Measurements from ENCODE around the gene SMURF1.

The SMURF1 gene

DNA sequence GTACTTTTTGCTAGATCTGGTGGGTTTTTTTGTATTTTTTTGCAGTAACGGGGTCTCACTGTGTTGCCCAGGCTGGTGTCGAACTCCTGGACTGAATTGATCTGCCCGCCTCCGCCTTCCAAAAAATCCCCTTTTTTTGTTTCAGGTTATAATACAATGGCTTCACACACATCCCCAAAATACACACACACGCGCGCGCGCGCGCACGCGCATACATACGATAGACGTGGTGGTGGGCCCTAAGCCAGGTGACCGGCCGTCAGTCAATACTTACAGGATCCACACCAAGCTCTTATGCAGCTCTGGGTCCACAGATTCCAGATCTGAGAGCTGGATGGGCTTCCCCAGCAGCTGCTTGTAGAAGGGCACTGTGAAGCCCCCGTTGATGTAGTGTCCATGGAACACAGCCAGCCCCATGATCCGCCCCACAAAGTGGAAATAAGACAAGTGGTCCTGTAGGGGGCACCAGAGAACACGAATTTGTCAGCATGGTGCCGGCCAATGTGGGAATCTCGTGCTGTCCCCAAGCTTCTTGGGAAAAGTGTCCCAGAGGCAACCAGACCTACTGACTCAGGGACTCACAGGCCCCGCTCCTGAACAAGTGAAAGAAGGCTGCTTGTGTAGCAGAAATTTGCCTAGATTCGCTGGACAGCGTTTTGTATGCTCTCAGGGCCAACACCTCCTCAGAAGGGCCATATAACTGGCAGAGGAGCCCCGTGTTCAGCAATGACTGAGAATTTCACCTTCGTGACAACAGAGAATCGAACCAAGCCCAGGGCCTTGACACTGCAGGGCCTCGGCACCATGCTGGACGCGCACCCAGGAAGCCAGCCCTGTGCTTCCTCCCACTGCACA, 103.6 kb downstream of the SMURF1 start:
- Histone ChIP-seq H3K9me3 (ENCODE audit: low read length) (no peaks in the 10 kb centered on the region), H3K4me1 (ENCODE audit: insufficient read depth, low read length) (peaks cover 7% of the 10 kb centered on the region), H3K27ac (ENCODE audit: low read depth, low read length) (no peak overlapping the region), H3K4me3 (ENCODE audit: low read depth in 1 of 2, low read length in 2 of 2) (no peak overlapping the region), H3K36me3 (ENCODE audit: insufficient read depth, low read length) (peaks cover 63% of the 10 kb centered on the region), H3K27me3 (ENCODE audit: control insufficient read depth in 1 of 2, insufficient read depth in 2 of 2, low read length in 2 of 2) (no peaks in the 10 kb centered on the region), H3K9ac (ENCODE audit: low read length) (no peak overlapping the region)

GRCh38 chr7:99039384-99039891, 104.5 kb downstream of the SMURF1 start:
- Histone ChIP-seq H3K27ac (ENCODE audit: low read depth, low read length) (no peak overlapping the region), H3K9ac (ENCODE audit: low read length) (no peak overlapping the region), H3K27me3 (ENCODE audit: control insufficient read depth in 1 of 2, insufficient read depth in 2 of 2, low read length in 2 of 2) (no peaks in the 10 kb centered on the region), H3K4me1 (ENCODE audit: insufficient read depth, low read length) (peaks cover 7% of the 10 kb centered on the region), H3K9me3 (ENCODE audit: low read length) (no peaks in the 10 kb centered on the region), H3K36me3 (ENCODE audit: insufficient read depth, low read length) (peaks cover 68% of the 10 kb centered on the region), H3K4me3 (ENCODE audit: low read depth in 1 of 2, low read length in 2 of 2) (no peak overlapping the region)

DNA sequence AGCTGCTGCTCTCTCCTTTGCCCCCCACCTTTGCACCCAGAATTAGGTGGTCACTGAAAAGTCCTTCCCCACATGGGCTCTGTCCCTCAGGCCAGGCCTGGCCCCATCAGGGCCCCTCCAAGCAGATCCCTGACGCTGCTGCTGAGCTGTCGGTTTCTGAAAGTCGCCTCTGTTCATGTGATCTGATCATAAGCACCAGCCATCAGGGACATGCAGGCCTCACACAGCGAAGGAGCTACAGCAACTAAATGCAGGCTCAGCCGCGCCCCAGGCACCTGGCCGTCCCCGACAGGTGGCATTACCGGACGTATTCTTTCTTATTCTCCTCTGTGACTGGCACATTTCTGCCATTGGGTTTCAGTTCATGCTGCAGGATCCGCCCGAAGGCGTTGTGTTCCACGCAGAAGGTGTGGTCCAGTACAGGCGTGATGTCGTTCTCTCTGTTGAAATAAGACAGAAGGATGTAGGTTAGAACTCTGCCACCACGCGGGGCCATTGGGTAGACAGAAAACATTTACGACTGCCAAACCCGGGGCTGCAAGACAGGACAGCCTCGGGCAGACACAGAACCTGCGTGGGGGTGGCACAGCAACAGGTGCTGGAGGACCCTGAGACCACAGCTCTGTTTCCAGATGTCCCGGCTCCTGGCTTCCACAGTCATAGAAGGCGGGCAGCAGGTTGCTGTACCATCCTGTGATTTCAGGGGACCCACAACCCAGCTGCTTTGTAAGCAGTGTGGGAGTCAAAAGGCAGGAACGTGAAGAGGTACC, 105.6 kb downstream of the SMURF1 start:
- H3K36me3 ChIP-seq (ENCODE audit: insufficient read depth, low read length), result peaks cover 73% of the 10 kb centered on the region
- H3K4me1 ChIP-seq (ENCODE audit: insufficient read depth, low read length), result peaks cover 7% of the 10 kb centered on the region
- H3K4me3 ChIP-seq (ENCODE audit: low read depth in 1 of 2, low read length in 2 of 2), result no peak overlapping the region
- H3K9me3 ChIP-seq (ENCODE audit: low read length), result no peaks in the 10 kb centered on the region
- H3K27ac ChIP-seq (ENCODE audit: low read depth, low read length), result no peak overlapping the region
- no peak overlapping the region for H3K9ac ChIP-seq (ENCODE audit: low read length)
- no peaks in the 10 kb centered on the region for H3K27me3 ChIP-seq (ENCODE audit: control insufficient read depth in 1 of 2, insufficient read depth in 2 of 2, low read length in 2 of 2)

DNA sequence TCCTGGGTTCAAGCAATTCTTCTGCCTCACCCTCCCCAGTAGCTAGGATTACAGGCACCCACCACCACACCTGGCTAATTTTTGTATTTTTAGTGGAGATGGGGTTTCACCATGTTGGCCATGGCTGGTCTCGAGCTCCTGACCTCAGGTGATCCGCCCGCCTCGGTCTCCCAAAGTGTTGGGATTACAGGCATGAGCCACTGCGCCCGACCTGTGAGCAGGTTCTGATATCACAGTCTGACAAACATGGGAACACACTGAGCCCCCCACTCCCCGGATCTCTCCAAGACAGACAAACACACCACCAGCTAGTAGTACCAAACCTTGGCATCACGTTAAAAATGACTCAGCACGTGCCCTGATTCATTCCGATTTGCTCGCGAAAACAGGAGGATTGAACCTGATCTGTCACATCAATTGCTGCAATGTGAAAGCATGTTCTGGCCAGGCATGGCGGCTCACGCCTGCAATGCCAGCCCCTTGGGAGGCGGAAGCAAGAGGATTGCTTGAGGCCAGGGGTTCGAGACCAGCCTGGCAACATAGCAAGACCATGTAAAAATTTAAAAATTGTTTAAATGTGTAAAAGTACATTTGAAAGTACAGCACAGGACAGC, 106.5 kb downstream of the SMURF1 start:
- peaks cover 7% of the 10 kb centered on the region for H3K4me1 ChIP-seq (ENCODE audit: insufficient read depth, low read length)
- no peak overlapping the region for H3K4me3 ChIP-seq (ENCODE audit: low read depth in 1 of 2, low read length in 2 of 2)
- no peaks in the 10 kb centered on the region for H3K27me3 ChIP-seq (ENCODE audit: control insufficient read depth in 1 of 2, insufficient read depth in 2 of 2, low read length in 2 of 2)
- no peaks in the 10 kb centered on the region for H3K9me3 ChIP-seq (ENCODE audit: low read length)
- no peak overlapping the region for H3K27ac ChIP-seq (ENCODE audit: low read depth, low read length)
- peaks cover 76% of the 10 kb centered on the region for H3K36me3 ChIP-seq (ENCODE audit: insufficient read depth, low read length)
- no peak overlapping the region for H3K9ac ChIP-seq (ENCODE audit: low read length)

DNA sequence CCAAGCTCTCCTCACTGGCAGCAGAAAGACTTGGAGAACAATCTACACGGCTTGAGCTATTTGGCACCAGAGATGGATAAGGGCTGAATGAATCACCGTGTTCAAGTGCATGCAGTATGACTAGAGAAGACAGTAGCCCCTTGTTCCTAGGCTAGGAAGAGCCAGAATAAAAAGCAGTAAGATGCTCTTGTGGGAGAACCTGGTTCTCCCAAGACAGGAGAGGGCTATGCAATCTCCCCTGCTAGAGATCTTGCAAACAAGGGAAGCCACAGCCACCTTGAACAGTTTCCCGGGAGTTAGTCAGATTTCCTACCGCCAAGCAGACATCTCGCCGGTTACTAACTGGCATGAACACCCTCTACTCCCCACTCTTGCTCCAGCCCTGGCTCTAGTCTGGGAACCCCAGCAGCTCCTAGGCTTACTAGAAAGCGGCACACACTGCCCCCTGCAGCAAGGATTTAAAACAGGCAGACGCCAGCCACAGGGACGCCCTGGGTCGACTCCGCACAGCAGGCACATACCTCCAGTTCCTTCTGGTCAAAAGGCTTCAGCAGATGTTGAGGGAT, 107.3 kb downstream of the SMURF1 start:
- Histone ChIP-seq H3K27me3 (ENCODE audit: control insufficient read depth in 1 of 2, insufficient read depth in 2 of 2, low read length in 2 of 2) (no peaks in the 10 kb centered on the region), H3K9ac (ENCODE audit: low read length) (no peak overlapping the region), H3K4me3 (ENCODE audit: low read depth in 1 of 2, low read length in 2 of 2) (no peak overlapping the region), H3K9me3 (ENCODE audit: low read length) (no peaks in the 10 kb centered on the region), H3K36me3 (ENCODE audit: insufficient read depth, low read length) (peaks cover 76% of the 10 kb centered on the region), H3K4me1 (ENCODE audit: insufficient read depth, low read length) (peaks cover 7% of the 10 kb centered on the region), H3K27ac (ENCODE audit: low read depth, low read length) (no peak overlapping the region)

- H3K27me3 ChIP-seq (ENCODE audit: control insufficient read depth in 1 of 2, insufficient read depth in 2 of 2, low read length in 2 of 2), result no peaks in the 10 kb centered on the region
- no peaks in the 10 kb centered on the region for H3K9me3 ChIP-seq (ENCODE audit: low read length)
- no peak overlapping the region for H3K4me3 ChIP-seq (ENCODE audit: low read depth in 1 of 2, low read length in 2 of 2)
- H3K27ac ChIP-seq (ENCODE audit: low read depth, low read length), result no peak overlapping the region
- peaks cover 7% of the 10 kb centered on the region for H3K4me1 ChIP-seq (ENCODE audit: insufficient read depth, low read length)
- H3K36me3 ChIP-seq (ENCODE audit: insufficient read depth, low read length), result peaks cover 76% of the 10 kb centered on the region
- no peak overlapping the region for H3K9ac ChIP-seq (ENCODE audit: low read length)
Observed at GRCh38 chr7:99035723-99036545, 108.0 kb downstream of the SMURF1 start.

DNA sequence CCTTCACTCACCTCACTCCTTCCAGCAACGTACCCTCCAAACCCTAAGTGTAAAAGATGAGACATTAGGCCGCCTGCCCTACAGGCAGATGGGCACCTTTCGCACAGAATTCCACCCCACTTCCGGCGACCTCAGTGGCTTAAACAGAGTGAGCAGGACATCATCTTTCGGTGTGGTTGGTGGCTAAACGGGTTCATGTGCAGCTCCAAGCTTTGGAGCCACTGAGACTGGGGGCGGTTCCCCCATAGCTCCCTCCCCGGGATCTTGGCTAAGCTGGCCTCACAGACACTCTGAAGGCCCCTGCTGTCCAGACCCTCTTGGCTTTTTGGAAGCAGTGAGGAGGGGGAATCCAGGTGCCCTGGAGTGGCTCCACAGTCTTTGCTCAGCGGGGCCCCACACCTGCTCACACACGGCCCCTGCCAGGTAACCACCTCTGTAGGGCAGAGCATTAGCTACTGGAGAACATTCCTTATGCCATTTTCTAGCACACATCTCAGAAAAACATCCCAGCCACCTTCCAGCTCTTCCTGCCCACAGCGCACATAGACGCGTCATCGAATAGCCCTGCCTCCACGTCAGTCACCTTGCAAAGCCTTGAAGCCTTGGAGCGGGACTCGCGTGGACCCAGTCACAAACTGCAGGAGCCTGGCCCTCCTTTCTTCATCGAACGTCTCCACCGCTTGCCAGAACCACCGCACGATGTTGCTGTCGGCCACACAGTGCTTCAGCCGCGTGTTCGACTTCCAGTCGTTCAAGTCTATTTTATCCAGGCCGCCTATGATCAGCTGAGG, 108.8 kb downstream of the SMURF1 start:
- no peak overlapping the region for H3K4me3 ChIP-seq (ENCODE audit: low read depth in 1 of 2, low read length in 2 of 2)
- no peaks in the 10 kb centered on the region for H3K4me1 ChIP-seq (ENCODE audit: insufficient read depth, low read length)
- H3K27ac ChIP-seq (ENCODE audit: low read depth, low read length), result no peak overlapping the region
- no peaks in the 10 kb centered on the region for H3K9me3 ChIP-seq (ENCODE audit: low read length)
- H3K36me3 ChIP-seq (ENCODE audit: insufficient read depth, low read length), result peaks cover 77% of the 10 kb centered on the region
- no peak overlapping the region for H3K9ac ChIP-seq (ENCODE audit: low read length)
- no peaks in the 10 kb centered on the region for H3K27me3 ChIP-seq (ENCODE audit: control insufficient read depth in 1 of 2, insufficient read depth in 2 of 2, low read length in 2 of 2)

- no peak overlapping the region for H3K4me3 ChIP-seq (ENCODE audit: low read depth in 1 of 2, low read length in 2 of 2)
- peaks cover 81% of the 10 kb centered on the region for H3K36me3 ChIP-seq (ENCODE audit: insufficient read depth, low read length)
- no peaks in the 10 kb centered on the region for H3K9me3 ChIP-seq (ENCODE audit: low read length)
- no peak overlapping the region for H3K9ac ChIP-seq (ENCODE audit: low read length)
- no peaks in the 10 kb centered on the region for H3K27me3 ChIP-seq (ENCODE audit: control insufficient read depth in 1 of 2, insufficient read depth in 2 of 2, low read length in 2 of 2)
- no peak overlapping the region for H3K27ac ChIP-seq (ENCODE audit: low read depth, low read length)
- no peaks in the 10 kb centered on the region for H3K4me1 ChIP-seq (ENCODE audit: insufficient read depth, low read length)
Observed at GRCh38 chr7:99033765-99034164, 110.1 kb downstream of the SMURF1 start.

- Histone ChIP-seq H3K36me3 (ENCODE audit: insufficient read depth, low read length) (peaks cover 79% of the 10 kb centered on the region), H3K27ac (ENCODE audit: low read depth, low read length) (no peak overlapping the region)
Observed at GRCh38 chr7:99032928-99033327, 111.0 kb downstream of the SMURF1 start.

GRCh38 chr7:99031496-99031895, 112.4 kb downstream of the SMURF1 start:
- Histone ChIP-seq H3K9ac (ENCODE audit: low read length) (no peak overlapping the region), H3K9me3 (ENCODE audit: low read length) (no peaks in the 10 kb centered on the region), H3K27me3 (ENCODE audit: control insufficient read depth in 1 of 2, insufficient read depth in 2 of 2, low read length in 2 of 2) (no peaks in the 10 kb centered on the region), H3K4me1 (ENCODE audit: insufficient read depth, low read length) (no peaks in the 10 kb centered on the region), H3K36me3 (ENCODE audit: insufficient read depth, low read length) (peaks cover 73% of the 10 kb centered on the region), H3K4me3 (ENCODE audit: low read depth in 1 of 2, low read length in 2 of 2) (no peak overlapping the region), H3K27ac (ENCODE audit: low read depth, low read length) (no peak overlapping the region)

More at GRCh38 chr7:99032928-99033327, 111.0 kb downstream of the SMURF1 start:
- Histone ChIP-seq H3K9ac (ENCODE audit: low read length) (no peak overlapping the region), H3K9me3 (ENCODE audit: low read length) (no peaks in the 10 kb centered on the region), H3K4me3 (ENCODE audit: low read depth in 1 of 2, low read length in 2 of 2) (no peak overlapping the region), H3K4me1 (ENCODE audit: insufficient read depth, low read length) (no peaks in the 10 kb centered on the region), H3K27me3 (ENCODE audit: control insufficient read depth in 1 of 2, insufficient read depth in 2 of 2, low read length in 2 of 2) (no peaks in the 10 kb centered on the region)
